H1 (cell line): Measurements from ENCODE around the gene TRAPPC11. TPM values are rescaled to one million over a fixed set of nuclear protein-coding genes. Genes with fewer than 3 reads are reported as not detected.

ENCODE experiments used
- CTCF ChIA-PET: fragments of 300-600 bp; sonication (Branson Sonifier 250); formaldehyde crosslinking; loops from one replicate; lab custom pipeline; 2021; ENCODE audit not compliant: partially characterized antibody; lab: Charles Lee
- POLR2A ChIA-PET: fragments of 300-600 bp; sonication (Branson Sonifier 250); formaldehyde crosslinking; loops from one replicate; lab custom pipeline; 2021; ENCODE audit warnings: inconsistent platforms; ENCODE audit not compliant: partially characterized antibody; lab: Charles Lee
- DNase-seq, 2 experiments: peaks; one replicate each; pipeline versions ENCODE4 v3.0.0 to v3.0.0-alpha.2; 2010 to 2022; ENCODE audit warnings: low spot score in 2 of 2, low read depth in 1 of 2, mixed read lengths in 1 of 2
- FAIRE-seq: peaks from 2 replicates; lab custom pipeline; 2011; peaks lifted over from hg19 to GRCh38; lab: Jason Lieb, UNC
- H2AFZ ChIP-seq: 2 replicates; pipeline ENCODE4 v1.8.1; 2012; ENCODE audit warnings: low read length, inconsistent platforms
- H2AK5ac ChIP-seq: 2 replicates; pipeline ENCODE4 v1.6.1; 2013; ENCODE audit warnings: low read depth, low read length
- H2BK120ac ChIP-seq: replicated peaks from 2 replicates; pipeline ENCODE3; 2013; ENCODE audit warnings: low read depth, low read length, inconsistent platforms
- H2BK12ac ChIP-seq: 2 replicates; pipeline ENCODE4 v1.6.1; 2013; ENCODE audit warnings: low read depth, low read length
- H2BK15ac ChIP-seq: 2 replicates; pipeline ENCODE4 v1.6.1; 2013; ENCODE audit warnings: low read length
- H2BK20ac ChIP-seq: 2 replicates; pipeline ENCODE4 v1.6.1; 2013; ENCODE audit warnings: low read length
- H2BK5ac ChIP-seq: 2 replicates; pipeline ENCODE4 v1.6.1; 2013; ENCODE audit warnings: low read depth, low read length
- H3K14ac ChIP-seq: 2 replicates; pipeline ENCODE4 v1.6.1; 2013; ENCODE audit warnings: inconsistent platforms; ENCODE audit not compliant: insufficient read length
- H3K18ac ChIP-seq: 2 replicates; pipeline ENCODE4 v1.6.1; 2013; ENCODE audit warnings: low read length; ENCODE audit errors: extremely low read depth
- H3K23ac ChIP-seq: 2 replicates; pipeline ENCODE4 v1.6.1; 2013; ENCODE audit warnings: inconsistent platforms; ENCODE audit not compliant: insufficient read length
- H3K23me2 ChIP-seq: 2 replicates; pipeline ENCODE4 v1.6.1; 2013; ENCODE audit warnings: low read depth, low read length
- H3K27ac ChIP-seq: 2 replicates; pipeline ENCODE4 v1.6.1; 2011; ENCODE audit warnings: low read depth, low read length, inconsistent platforms
- H3K27me3 ChIP-seq, 4 experiments: replicated peaks in 1 of 4; 1 replicate in 1 of 4; 2 replicates in 3 of 4; pipeline versions ENCODE4 v1.6.1 to v1.8.1; 2011 to 2013; ENCODE audit warnings: low read length in 3 of 4, mild to moderate bottlenecking in 3 of 4, inconsistent platforms in 2 of 4, mixed read lengths in 2 of 4, moderate library complexity in 1 of 4; ENCODE audit not compliant: control insufficient read depth in 3 of 4, insufficient read depth in 3 of 4; ENCODE audit errors: extremely low read depth in 1 of 4
- H3K36me3 ChIP-seq, 4 experiments: 2 replicates each; pipeline versions ENCODE4 v1.6.1 to v1.8.1; 2011 to 2013; ENCODE audit warnings: mild to moderate bottlenecking in 4 of 4, low read length in 3 of 4, moderate library complexity in 2 of 4, control low read depth in 1 of 4, inconsistent platforms in 1 of 4; ENCODE audit not compliant: insufficient read depth in 4 of 4, control insufficient read depth in 2 of 4
- H3K4ac ChIP-seq: replicated peaks from 2 replicates; pipeline ENCODE3; 2013; ENCODE audit warnings: low read length, low read depth, mixed read lengths, inconsistent platforms; ENCODE audit not compliant: insufficient read length
- H3K4me1 ChIP-seq, 4 experiments: replicated peaks in 1 of 4; 1 replicate in 1 of 4; 2 replicates in 3 of 4; pipeline versions ENCODE4 v1.6.1 to v1.8.1; 2011 to 2013; ENCODE audit warnings: low read length in 3 of 4, inconsistent platforms in 2 of 4, mixed read lengths in 1 of 4; ENCODE audit not compliant: insufficient read depth in 4 of 4, control insufficient read depth in 3 of 4
- H3K4me2 ChIP-seq, 2 experiments: 2 replicates each; pipeline versions ENCODE4 v1.6.1 to v1.8.1; 2011 to 2013; ENCODE audit warnings: low read depth in 2 of 2, low read length in 2 of 2, control low read depth in 1 of 2, inconsistent platforms in 1 of 2, mild to moderate bottlenecking in 1 of 2; ENCODE audit not compliant: insufficient read depth in 1 of 2
- H3K4me3 ChIP-seq, 4 experiments: fragments of 200-600, 300-600 bp in 1 of 4; sonication (generic), shearing (Covaris generic), sonication (Bioruptor Twin) in 1 of 4; 2 replicates each; pipeline versions ENCODE4 v1.5.1 to v1.8.1; 2011 to 2016; ENCODE audit warnings: low read length in 4 of 4, low read depth in 3 of 4, control low read depth in 2 of 4, inconsistent platforms in 2 of 4, mild to moderate bottlenecking in 2 of 4, mixed read lengths in 1 of 4, moderate library complexity in 1 of 4; ENCODE audit not compliant: insufficient read depth in 2 of 4; ENCODE audit errors: extremely low read depth in 1 of 4
- H3K56ac ChIP-seq: replicated peaks from 2 replicates; pipeline ENCODE3; 2013; ENCODE audit warnings: low read depth, mild to moderate bottlenecking, mixed read lengths, low read length, inconsistent platforms; ENCODE audit not compliant: insufficient read length
- H3K79me1 ChIP-seq: 2 replicates; pipeline ENCODE4 v1.6.1; 2013; ENCODE audit warnings: low read depth, low read length, control low read depth
- H3K79me2 ChIP-seq, 2 experiments: 2 replicates each; pipeline versions ENCODE4 v1.6.1 to v1.8.1; 2012 to 2013; ENCODE audit warnings: low read length in 2 of 2, mild to moderate bottlenecking in 2 of 2, inconsistent platforms in 1 of 2; ENCODE audit not compliant: insufficient read depth in 2 of 2, control insufficient read depth in 1 of 2
- H3K9ac ChIP-seq, 4 experiments: replicated peaks in 1 of 4; 1 replicate in 1 of 4; 2 replicates in 3 of 4; pipeline versions ENCODE4 v1.6.1 to v1.8.1; 2011 to 2013; ENCODE audit warnings: low read depth in 3 of 4, low read length in 3 of 4, control low read depth in 2 of 4, mild to moderate bottlenecking in 2 of 4, moderate library complexity in 2 of 4, inconsistent platforms in 1 of 4; ENCODE audit errors: extremely low read depth in 1 of 4
- H3K9me3 ChIP-seq, 2 experiments: 2 replicates each; pipeline versions ENCODE4 v1.6.1 to v1.8.1; 2012 to 2013; ENCODE audit warnings: mild to moderate bottlenecking in 2 of 2, moderate library complexity in 2 of 2, control low read depth in 1 of 2, inconsistent platforms in 1 of 2, low read depth in 1 of 2, low read length in 1 of 2, mixed read lengths in 1 of 2; ENCODE audit not compliant: insufficient read depth in 2 of 2
- H4K20me1 ChIP-seq, 2 experiments: replicated peaks in 1 of 2; 2 replicates each; pipeline versions ENCODE3 to v1.8.1; 2011 to 2013; ENCODE audit warnings: inconsistent platforms in 2 of 2, low read length in 2 of 2, mild to moderate bottlenecking in 1 of 2; ENCODE audit not compliant: insufficient read depth in 2 of 2, control insufficient read depth in 1 of 2
- H4K5ac ChIP-seq: 2 replicates; pipeline ENCODE4 v1.6.1; 2013; ENCODE audit warnings: low read length, low read depth, mixed read lengths, inconsistent platforms; ENCODE audit not compliant: insufficient read length
- H4K8ac ChIP-seq: 2 replicates; pipeline ENCODE4 v1.8.0; 2013; ENCODE audit warnings: mild to moderate bottlenecking, moderate library complexity, low read length, inconsistent platforms; ENCODE audit not compliant: insufficient read depth; ENCODE audit errors: extremely low read depth
- H4K91ac ChIP-seq: replicated peaks from 2 replicates; pipeline ENCODE3; 2013; ENCODE audit warnings: low read length, mixed read lengths, inconsistent platforms; ENCODE audit not compliant: insufficient read length
- CEBPB ChIP-seq: IDR thresholded peaks from 2 replicates; pipeline ENCODE4 v1.6.1; 2012; ENCODE audit warnings: low read depth, low read length
- ZNF274 ChIP-seq: IDR thresholded peaks from 2 replicates; pipeline ENCODE4 v1.7.0; 2012; ENCODE audit warnings: low read length, borderline replicate concordance; ENCODE audit errors: extremely low read depth
- WGBS, 2 experiments: shearing (Covaris generic) in 1 of 2; methylation state at CpG; one replicate each; pipeline versions ENCODE4 v1.1.6 to v1.1.7; 2013 to 2015; ENCODE audit warnings: low lambda C conversion rate in 2 of 2, mixed read lengths in 2 of 2, inconsistent platforms in 1 of 2, low coverage in 1 of 2, missing lambda C conversion rate in 1 of 2; ENCODE audit not compliant: insufficient replicate concordance in 2 of 2, insufficient coverage in 1 of 2, insufficient read length in 1 of 2; ENCODE audit errors: extremely low coverage in 1 of 2, missing lambda C conversion rate in 1 of 2; 5-methylcytosine and 5-hydroxymethylcytosine counted together
- polyA plus RNA-seq, 7 experiments: library from polyadenylated mRNA; depleted of rRNA in 3 of 7; stranded (reverse) in 5 of 7; unstranded in 2 of 7; fragments of >200 nt in 5 of 7; fragments of 200-250 nt in 2 of 7; gene quantifications; 1 replicate in 5 of 7; 2 replicates in 1 of 7; 4 replicates in 1 of 7; pipeline versions ENCODE4 v1.2.1 to v1.2.3, GENCODE V29; 2011 to 2013; ENCODE audit warnings: missing spikeins in 2 of 7, mixed read lengths in 2 of 7
- total RNA-seq: library from RNA; stranded (reverse); fragmentation: NEBNext Ultra II Directional; extraction: Animal tissue kit (Norgen Biotek cat#: 25700); gene quantifications from 2 replicates; pipeline ENCODE4 v1.2.1, GENCODE V29; 2021

The TRAPPC11 gene
- total and polyA plus RNA-seq, 2 of the 8 experiments (the other 6 are each of a cell fraction or from before 2014, with no cell fraction given) = 19.2 to 25.9 TPM

DNA sequence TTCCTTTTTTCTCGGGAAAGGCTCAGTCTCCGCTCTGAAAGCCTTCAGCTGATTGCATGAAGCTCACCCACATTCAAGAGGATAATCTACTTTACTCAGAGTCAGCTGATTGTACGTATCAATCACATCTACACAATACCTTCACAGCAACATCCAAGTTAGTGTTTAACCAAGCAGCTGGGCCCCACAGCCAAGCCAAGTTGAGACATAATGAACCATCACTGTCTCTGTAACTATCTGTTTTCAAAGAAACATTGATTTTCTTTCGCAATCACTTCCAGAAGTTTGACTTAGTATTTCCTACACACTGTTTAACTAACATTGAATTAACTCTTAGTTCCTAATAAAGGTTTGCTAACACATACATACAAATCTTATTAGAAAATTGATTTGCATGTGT lies 40.4 kb upstream of the TRAPPC11 start:
- no peak for DNase-seq
- Histone ChIP-seq H4K5ac (no peak overlapping the region), H3K4ac (no peak overlapping the region), H3K18ac (no peak overlapping the region), H3K79me2 (no peaks in the 10 kb centered on the region), H3K9me3 (no peaks in the 10 kb centered on the region), H3K56ac (no peak overlapping the region), H3K4me1 (no peaks in the 10 kb centered on the region), H2BK12ac (no peak overlapping the region), H3K4me3 (no peak overlapping the region), H3K27me3 (no peaks in the 10 kb centered on the region), H3K27ac (no peak overlapping the region), H3K14ac (no peak overlapping the region), H3K4me2 (no peak overlapping the region), H2BK15ac (no peak overlapping the region), H2BK20ac (no peak overlapping the region), H3K36me3 (no peaks in the 10 kb centered on the region), H2BK5ac (no peak overlapping the region), H3K23ac (no peak overlapping the region), H3K9ac (no peak overlapping the region), H4K20me1 (no peaks in the 10 kb centered on the region), H4K91ac (no peak overlapping the region), H4K8ac (no peak overlapping the region), H2AK5ac (no peak overlapping the region), H2AFZ (peak overlapping the region; percentile 14; the same call in 1 of the 2 replicates), H2BK120ac (no peak overlapping the region), H3K23me2 (no peaks in the 10 kb centered on the region), H3K79me1 (no peaks in the 10 kb centered on the region)
- CTCF ChIA-PET = no interaction called here
- POLR2A ChIA-PET = interaction anchor here (1.0 kb wide), 1 partner anchor 16 kb away, joined by 3 read pairs; no protein-coding TSS in a partner anchor
- TF ChIP-seq CEBPB (peak; percentile 38; the same call in 1 of the 2 replicates), ZNF274 (no peak)
- WGBS, 2 experiments = 89% methylated on average over 4 of the region's 4 CpGs; no CpG with 5 or more reads in 1 of the 2 experiments
- no peak for FAIRE-seq
